Measurements from ENCODE around the gene PIK3R5. TPM values are rescaled to one million over a fixed set of nuclear protein-coding genes. Genes with fewer than 3 reads are reported as not detected.

The PIK3R5 gene
- total RNA-seq, 6 donors from 2014 or later, result 22.3 to 175 (median 49.8) TPM

GRCh38 chr17:8830141-8830540 is 135.4 kb downstream of the PIK3R5 start:
- DNase-seq (no peak), ATAC-seq (ENCODE audit: low FRiP score in 2 of 2) (no peak)
- TF ChIP-seq POLR2AphosphoS5 (IDR thresholded peaks at IDR 0.05), result no peak
- no peak for TF ChIP-seq CTCF (IDR thresholded peaks at IDR 0.05)
- no peak for TF ChIP-seq POLR2A (IDR thresholded peaks at IDR 0.05)
- TF ChIP-seq EP300 (IDR thresholded peaks at IDR 0.05), result no peak
- 83 to 90% methylated on average over 10 of the region's 10 CpGs for WGBS, 2 donors
- Histone ChIP-seq H3K27ac (no peak overlapping the region), H3K27me3 (no peaks in the 10 kb centered on the region), H3K36me3 (no peaks in the 10 kb centered on the region), H3K4me1 (no peaks in the 10 kb centered on the region), H3K4me3 (no peak overlapping the region), H3K9me3 (peaks cover 0 to under 1% (median 0%) of the 10 kb centered on the region in 4 donors)

GRCh38 chr17:8829036-8829941 is 136.2 kb downstream of the PIK3R5 start:
- peak; percentile 16 to 26 for ATAC-seq (ENCODE audit: low FRiP score in 2 of 2)

More at GRCh38 chr17:8829036-8829941, 136.2 kb downstream of the PIK3R5 start:
- H3K4me1 ChIP-seq, result no peaks in the 10 kb centered on the region
- DNase-seq, result no peak
- no peaks in the 10 kb centered on the region for H3K36me3 ChIP-seq
- H3K27ac ChIP-seq, result no peak overlapping the region
- H3K27me3 ChIP-seq, result no peaks in the 10 kb centered on the region
- TF ChIP-seq POLR2A (IDR thresholded peaks at IDR 0.05), result no peak
- no peak for TF ChIP-seq POLR2AphosphoS5 (IDR thresholded peaks at IDR 0.05)
- no peak for TF ChIP-seq EP300 (IDR thresholded peaks at IDR 0.05)
- TF ChIP-seq CTCF (IDR thresholded peaks at IDR 0.05), result no peak
- 89 to 97% methylated on average over 15 to 16 of the region's 16 CpGs for WGBS, 2 donors
- H3K4me3 ChIP-seq, result no peak overlapping the region
- peaks cover 0 to 6% (median 0%) of the 10 kb centered on the region in 4 donors for H3K9me3 ChIP-seq

Other genes starting within 250 kb of the PIK3R5 start
- gene CCDC42, start 220.9 kb downstream of the PIK3R5 start, total RNA-seq, result under 1 TPM in 1 of 6 donors, not detected in 5; 0.24 TPM
- not detected for gene SPDYE4, start 207.2 kb downstream of the PIK3R5 start, total RNA-seq
- 1 to 10 TPM in 3 of 6 donors, under 1 TPM in 2, not detected in 1; 0.61 to 3.0 (median 2.0) TPM for gene MFSD6L, start 166.3 kb downstream of the PIK3R5 start, total RNA-seq
- 1 to 10 TPM; 1.1 to 4.2 (median 2.4) TPM for gene PIK3R6, start 98.0 kb downstream of the PIK3R5 start, total RNA-seq
- gene NTN1, start 55.8 kb upstream of the PIK3R5 start, total RNA-seq, result 1 to 10 TPM; 2.6 to 9.1 (median 4.1) TPM